Stomach (tissue), 9 donors: Measurements from ENCODE around the gene SERPINB7. TPM values are rescaled to one million over a fixed set of nuclear protein-coding genes. Genes with fewer than 3 reads are reported as not detected.

ENCODE experiments used
- DNase-seq, 2 donors: peaks; one replicate each; pipeline versions ENCODE4 v3.0.0 to v3.0.0-alpha.2; 2013 to 2019
- H3K27ac ChIP-seq, 5 donors: fragments of 200-600 bp in 4 of 5; sonication (generic) in 4 of 5; one replicate each; pipeline ENCODE4 v1.5.1; 2013 to 2019; ENCODE audit warnings: mild to moderate bottlenecking in 1 of 5, moderate library complexity in 1 of 5
- H3K27me3 ChIP-seq, 3 donors: fragments of 200-600 bp; sonication (generic); one replicate each; pipeline ENCODE4 v1.5.1; 2017 to 2019; ENCODE audit warnings: mixed run types in 1 of 3
- H3K36me3 ChIP-seq, 4 donors: fragments of 200-600 bp; sonication (generic); 1 replicate in 3 of 4; 2 replicates in 1 of 4; pipeline ENCODE4 v1.5.1; 2016 to 2019
- H3K4me1 ChIP-seq, 4 donors: fragments of 200-600 bp; sonication (generic); one replicate each; pipeline ENCODE4 v1.5.1; 2016 to 2019
- H3K4me3 ChIP-seq, 4 donors: fragments of 200-600 bp; sonication (generic) in 3 of 4; one replicate each; pipeline ENCODE4 v1.5.1; 2016 to 2019; ENCODE audit warnings: mild to moderate bottlenecking in 1 of 4
- H3K9me3 ChIP-seq, 4 donors: fragments of 200-600 bp; sonication (generic); one replicate each; pipeline ENCODE4 v1.5.1; 2016 to 2019
- EP300 ChIP-seq: sonication (generic); formaldehyde crosslinking; IDR thresholded peaks from one replicate; pipeline ENCODE4 v1.6.1; 2017; ENCODE audit warnings: antibody characterized with exemption
- POLR2A ChIP-seq, 4 donors: fragments of 450-650 bp; IDR thresholded peaks; one replicate each; pipeline ENCODE4 v1.6.1; 2016; ENCODE audit warnings: antibody characterized with exemption in 4 of 4, control low read depth in 2 of 4, mild to moderate bottlenecking in 1 of 4, moderate library complexity in 1 of 4
- POLR2AphosphoS5 ChIP-seq, 3 donors: sonication (generic); formaldehyde crosslinking; IDR thresholded peaks; one replicate each; pipeline ENCODE4 v1.6.1; 2016; ENCODE audit warnings: antibody characterized with exemption in 3 of 3
- WGBS, 5 donors: extraction: QIAGEN DNeasy Blood & Tissue Kit in 3 of 5; methylation state at CpG; one replicate each; pipeline versions ENCODE4 v1.1.5 to v1.1.7; 2013 to 2018; 5-methylcytosine and 5-hydroxymethylcytosine counted together
- intact Hi-C: fragments of 100-400 bp; cut with DNase I; formaldehyde crosslinking; loops from one replicate; pipeline ENCODE4 v1.15.1; 2023; ENCODE audit warnings: low total_unique reads
- polyA plus RNA-seq, 3 donors: library from polyadenylated mRNA; stranded (reverse); fragments of 200-250 nt; gene quantifications; one replicate each; pipeline ENCODE4 v1.2.3, GENCODE V29; 2013
- total RNA-seq, 5 donors: library from RNA; depleted of rRNA; stranded (reverse); fragments of >200 nt; gene quantifications; one replicate each; pipeline versions ENCODE4 v1.1.0 to v1.2.3, GENCODE V29; 2014 to 2016
- TF ChIP-seq, protein P1 (sequence below), 7 experiments: fragments of 450-650 bp in 4 of 7; fragments of 200-600 bp in 3 of 7; sonication (generic) in 3 of 7; IDR thresholded peaks; one replicate each; pipeline ENCODE4 v1.5.1; 2016 to 2019; ENCODE audit warnings: antibody characterized with exemption in 7 of 7, control low read depth in 2 of 7, mild to moderate bottlenecking in 1 of 7
- donor health status: healthy with polysubstance abuse.
- donor health status: Bipolar disorder and iron deficiency.
- donor health status: healthy.

The SERPINB7 gene
- total and polyA plus RNA-seq, 8 donors = 0.23 to 5.2 TPM; not detected in 6

DNA sequence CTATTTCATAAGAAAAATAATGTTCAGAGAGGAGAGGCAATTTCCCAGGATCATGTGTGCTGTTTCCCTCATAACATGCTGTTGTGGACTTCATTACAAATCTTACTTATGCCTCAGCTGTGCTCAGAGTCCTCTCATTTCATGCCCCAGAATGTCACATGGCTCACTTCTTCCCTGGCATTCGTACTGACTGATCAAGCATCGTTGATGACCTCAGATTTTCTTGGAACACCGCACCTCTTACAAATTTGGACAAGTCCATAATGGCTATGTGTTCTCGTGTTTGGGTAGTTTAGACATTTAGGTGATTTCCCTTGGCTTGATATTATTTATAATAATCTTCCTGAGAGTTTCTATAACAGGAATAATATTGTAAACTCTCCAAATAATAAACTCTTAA is 32.9 kb downstream of the SERPINB7 start:
- Histone ChIP-seq H3K4me3 (no peak overlapping the region), H3K27me3 (peaks cover 0 to 10% (median 0%) of the 10 kb centered on the region in 3 donors), H3K27ac (no peak overlapping the region), H3K9me3 (no peaks in the 10 kb centered on the region), H3K36me3 (no peaks in the 10 kb centered on the region), H3K4me1 (no peaks in the 10 kb centered on the region)
- no peak for DNase-seq
- intact Hi-C loops = no loop called here
- TF ChIP-seq, protein P1, sequence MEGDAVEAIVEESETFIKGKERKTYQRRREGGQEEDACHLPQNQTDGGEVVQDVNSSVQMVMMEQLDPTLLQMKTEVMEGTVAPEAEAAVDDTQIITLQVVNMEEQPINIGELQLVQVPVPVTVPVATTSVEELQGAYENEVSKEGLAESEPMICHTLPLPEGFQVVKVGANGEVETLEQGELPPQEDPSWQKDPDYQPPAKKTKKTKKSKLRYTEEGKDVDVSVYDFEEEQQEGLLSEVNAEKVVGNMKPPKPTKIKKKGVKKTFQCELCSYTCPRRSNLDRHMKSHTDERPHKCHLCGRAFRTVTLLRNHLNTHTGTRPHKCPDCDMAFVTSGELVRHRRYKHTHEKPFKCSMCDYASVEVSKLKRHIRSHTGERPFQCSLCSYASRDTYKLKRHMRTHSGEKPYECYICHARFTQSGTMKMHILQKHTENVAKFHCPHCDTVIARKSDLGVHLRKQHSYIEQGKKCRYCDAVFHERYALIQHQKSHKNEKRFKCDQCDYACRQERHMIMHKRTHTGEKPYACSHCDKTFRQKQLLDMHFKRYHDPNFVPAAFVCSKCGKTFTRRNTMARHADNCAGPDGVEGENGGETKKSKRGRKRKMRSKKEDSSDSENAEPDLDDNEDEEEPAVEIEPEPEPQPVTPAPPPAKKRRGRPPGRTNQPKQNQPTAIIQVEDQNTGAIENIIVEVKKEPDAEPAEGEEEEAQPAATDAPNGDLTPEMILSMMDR (IDR thresholded peaks at IDR 0.05) = no peak
- no peak for TF ChIP-seq POLR2AphosphoS5 (IDR thresholded peaks at IDR 0.05)
- TF ChIP-seq POLR2A (IDR thresholded peaks at IDR 0.05) = no peak
- TF ChIP-seq EP300 = no peak
- WGBS, 5 donors = 63 to 79% (median 64%) methylated on average over 4 of the region's 4 CpGs

DNA sequence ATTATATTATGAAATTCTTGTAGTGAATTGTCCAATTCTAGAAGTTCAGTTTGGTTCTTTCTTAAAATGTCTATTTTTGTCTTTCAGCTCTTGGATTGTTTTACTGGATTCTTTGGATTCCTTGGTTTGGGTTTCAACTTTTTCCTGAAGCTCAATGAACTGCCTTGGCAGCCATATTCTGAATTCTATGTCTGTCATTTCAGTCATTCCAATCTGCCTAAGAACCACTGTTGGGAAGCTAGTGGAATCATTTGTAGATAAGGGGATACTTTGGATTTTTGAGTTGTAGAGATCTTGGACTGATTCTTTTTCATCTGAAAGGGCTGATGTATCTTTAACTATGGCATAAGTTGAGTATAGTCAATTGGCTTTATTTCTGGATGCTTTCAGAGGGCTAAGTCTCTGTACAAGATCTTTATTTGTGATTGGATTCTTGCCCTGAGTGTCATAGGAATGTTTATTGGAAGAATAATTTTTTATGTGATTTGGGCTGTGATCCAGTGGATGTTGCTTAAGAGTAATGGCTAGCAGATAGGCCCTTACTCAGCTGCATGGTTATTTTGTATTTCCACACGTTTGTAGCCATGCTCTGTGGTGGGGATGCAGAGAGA is 42.3 kb downstream of the SERPINB7 start:
- Histone ChIP-seq H3K9me3 (peaks cover 0 to 16% (median 12%) of the 10 kb centered on the region in 4 donors), H3K27me3 (peaks cover 0 to 3% (median 0%) of the 10 kb centered on the region in 3 donors), H3K4me1 (no peaks in the 10 kb centered on the region), H3K36me3 (no peaks in the 10 kb centered on the region), H3K4me3 (no peak overlapping the region), H3K27ac (no peak overlapping the region)
- no peak for TF ChIP-seq POLR2A (IDR thresholded peaks at IDR 0.05)
- intact Hi-C loops = no loop called here
- DNase-seq = peak in 1 of 2 donors; percentile 9
- WGBS, 5 donors = 18 to 69% (median 53%) methylated on average over 1 of the region's 1 CpG

DNA sequence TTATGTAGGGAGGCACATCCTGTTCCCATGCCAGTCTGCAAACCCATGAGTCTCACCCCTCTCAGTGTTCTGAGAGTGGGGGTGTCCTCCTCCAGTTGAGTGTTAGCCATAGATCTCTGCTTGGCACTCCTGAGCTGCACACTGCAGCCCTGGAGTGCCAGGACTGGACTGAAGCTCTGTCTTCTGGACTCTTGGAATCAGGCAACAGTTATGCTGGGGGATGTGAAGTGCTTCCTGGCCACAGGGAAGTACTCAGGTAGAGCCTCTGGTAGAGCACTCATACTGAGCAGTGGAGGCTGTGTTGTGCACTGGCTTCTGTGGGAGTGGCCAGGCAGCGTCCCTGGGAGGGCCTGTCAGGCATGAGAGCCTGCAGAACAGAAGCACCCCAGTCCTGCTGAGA is 43.0 kb downstream of the SERPINB7 start:
- Histone ChIP-seq H3K27ac (no peak overlapping the region), H3K4me3 (no peak overlapping the region), H3K27me3 (peaks cover 0 to 3% (median 0%) of the 10 kb centered on the region in 3 donors), H3K36me3 (no peaks in the 10 kb centered on the region), H3K4me1 (no peaks in the 10 kb centered on the region), H3K9me3 (peaks cover 0 to 16% (median 12%) of the 10 kb centered on the region in 4 donors)
- no peak for TF ChIP-seq EP300
- TF ChIP-seq, protein P1 (IDR thresholded peaks at IDR 0.05) = no peak
- TF ChIP-seq POLR2AphosphoS5 (IDR thresholded peaks at IDR 0.05) = no peak
- no peak for TF ChIP-seq POLR2A (IDR thresholded peaks at IDR 0.05)
- DNase-seq = no peak
- intact Hi-C loops = no loop called here
- WGBS, 5 donors = 0 to 60% (median 31%) methylated on average over 1 of the region's 1 CpG

DNA sequence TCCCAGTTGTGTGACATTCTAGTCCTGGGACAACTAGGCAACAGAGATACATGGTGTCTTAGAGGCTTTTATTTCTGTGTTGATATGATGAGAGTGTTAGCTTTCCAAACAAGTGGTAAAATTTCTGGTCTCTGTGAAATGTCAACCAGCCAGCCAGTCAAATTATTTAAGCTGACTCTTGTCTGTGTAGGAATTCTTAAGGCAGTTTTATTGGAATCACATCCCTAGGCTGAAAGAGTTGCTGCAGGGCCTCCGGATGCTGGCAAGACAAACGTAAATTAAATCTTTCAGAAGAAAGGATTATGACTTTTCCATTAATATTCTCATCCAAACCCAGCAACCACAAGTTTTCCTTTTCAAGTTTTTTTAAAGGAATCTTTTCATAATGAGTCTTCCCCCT is 44.6 kb downstream of the SERPINB7 start:
- no peaks in the 10 kb centered on the region for H3K36me3 ChIP-seq
- peaks cover 0 to 16% (median 12%) of the 10 kb centered on the region in 4 donors for H3K9me3 ChIP-seq
- 50 to 78% (median 70%) methylated on average over 2 of the region's 2 CpGs for WGBS, 5 donors
- DNase-seq = no peak
- intact Hi-C loops = loop anchor here (10.0 kb wide), 1 partner anchor 295 kb away; no protein-coding TSS in a partner anchor
- no peak overlapping the region for H3K27ac ChIP-seq
- TF ChIP-seq EP300 (no peak), POLR2A (IDR thresholded peaks at IDR 0.05) (no peak), POLR2AphosphoS5 (IDR thresholded peaks at IDR 0.05) (no peak)
- TF ChIP-seq, protein P1 (IDR thresholded peaks at IDR 0.05) = no peak
- no peaks in the 10 kb centered on the region for H3K4me1 ChIP-seq
- H3K27me3 ChIP-seq = peaks cover 0 to 3% (median 0%) of the 10 kb centered on the region in 3 donors
- H3K4me3 ChIP-seq = no peak overlapping the region

DNA sequence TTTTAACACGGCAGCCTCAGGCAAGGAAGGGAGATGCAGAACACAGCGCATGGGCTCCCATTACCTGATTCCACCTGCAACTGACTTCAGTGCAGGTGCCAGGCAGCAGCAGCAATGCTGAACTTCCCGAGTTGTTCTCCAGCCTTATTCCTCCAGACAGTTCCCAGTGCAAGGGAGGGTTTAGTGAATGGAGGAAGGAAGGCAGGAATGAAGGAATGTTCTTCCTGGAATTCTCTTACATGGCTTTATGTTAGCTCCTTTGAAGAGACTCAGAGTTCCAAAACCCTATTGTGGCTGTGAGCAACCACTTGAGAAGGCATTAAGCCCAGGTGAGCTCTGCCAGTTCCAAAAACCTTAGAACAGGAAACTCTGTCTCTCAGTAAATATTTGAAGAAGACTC is 45.5 kb downstream of the SERPINB7 start:
- no peaks in the 10 kb centered on the region for H3K36me3 ChIP-seq
- peaks cover 0 to 16% (median 9%) of the 10 kb centered on the region in 4 donors for H3K9me3 ChIP-seq
- H3K4me1 ChIP-seq = no peaks in the 10 kb centered on the region
- 79 to 83% (median 82%) methylated on average over 3 of the region's 3 CpGs for WGBS, 5 donors
- DNase-seq = no peak
- TF ChIP-seq, protein P1 (IDR thresholded peaks at IDR 0.05) = no peak
- TF ChIP-seq POLR2AphosphoS5 (IDR thresholded peaks at IDR 0.05) = no peak
- no peak for TF ChIP-seq POLR2A (IDR thresholded peaks at IDR 0.05)
- intact Hi-C loops = loop anchor here (10.0 kb wide), 1 partner anchor 296 kb away; no protein-coding TSS in a partner anchor
- H3K4me3 ChIP-seq = no peak overlapping the region
- peaks cover 0 to 3% (median 0%) of the 10 kb centered on the region in 3 donors for H3K27me3 ChIP-seq
- no peak overlapping the region for H3K27ac ChIP-seq
